ENCODE results near the gene CD2AP.
"Not testable (repeated sequence)": the region's sequence is repeated elsewhere in the genome, so short reads cannot be mapped to it uniquely, and the experiment has no call there.

The CD2AP gene, protein sequence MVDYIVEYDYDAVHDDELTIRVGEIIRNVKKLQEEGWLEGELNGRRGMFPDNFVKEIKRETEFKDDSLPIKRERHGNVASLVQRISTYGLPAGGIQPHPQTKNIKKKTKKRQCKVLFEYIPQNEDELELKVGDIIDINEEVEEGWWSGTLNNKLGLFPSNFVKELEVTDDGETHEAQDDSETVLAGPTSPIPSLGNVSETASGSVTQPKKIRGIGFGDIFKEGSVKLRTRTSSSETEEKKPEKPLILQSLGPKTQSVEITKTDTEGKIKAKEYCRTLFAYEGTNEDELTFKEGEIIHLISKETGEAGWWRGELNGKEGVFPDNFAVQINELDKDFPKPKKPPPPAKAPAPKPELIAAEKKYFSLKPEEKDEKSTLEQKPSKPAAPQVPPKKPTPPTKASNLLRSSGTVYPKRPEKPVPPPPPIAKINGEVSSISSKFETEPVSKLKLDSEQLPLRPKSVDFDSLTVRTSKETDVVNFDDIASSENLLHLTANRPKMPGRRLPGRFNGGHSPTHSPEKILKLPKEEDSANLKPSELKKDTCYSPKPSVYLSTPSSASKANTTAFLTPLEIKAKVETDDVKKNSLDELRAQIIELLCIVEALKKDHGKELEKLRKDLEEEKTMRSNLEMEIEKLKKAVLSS

DNA sequence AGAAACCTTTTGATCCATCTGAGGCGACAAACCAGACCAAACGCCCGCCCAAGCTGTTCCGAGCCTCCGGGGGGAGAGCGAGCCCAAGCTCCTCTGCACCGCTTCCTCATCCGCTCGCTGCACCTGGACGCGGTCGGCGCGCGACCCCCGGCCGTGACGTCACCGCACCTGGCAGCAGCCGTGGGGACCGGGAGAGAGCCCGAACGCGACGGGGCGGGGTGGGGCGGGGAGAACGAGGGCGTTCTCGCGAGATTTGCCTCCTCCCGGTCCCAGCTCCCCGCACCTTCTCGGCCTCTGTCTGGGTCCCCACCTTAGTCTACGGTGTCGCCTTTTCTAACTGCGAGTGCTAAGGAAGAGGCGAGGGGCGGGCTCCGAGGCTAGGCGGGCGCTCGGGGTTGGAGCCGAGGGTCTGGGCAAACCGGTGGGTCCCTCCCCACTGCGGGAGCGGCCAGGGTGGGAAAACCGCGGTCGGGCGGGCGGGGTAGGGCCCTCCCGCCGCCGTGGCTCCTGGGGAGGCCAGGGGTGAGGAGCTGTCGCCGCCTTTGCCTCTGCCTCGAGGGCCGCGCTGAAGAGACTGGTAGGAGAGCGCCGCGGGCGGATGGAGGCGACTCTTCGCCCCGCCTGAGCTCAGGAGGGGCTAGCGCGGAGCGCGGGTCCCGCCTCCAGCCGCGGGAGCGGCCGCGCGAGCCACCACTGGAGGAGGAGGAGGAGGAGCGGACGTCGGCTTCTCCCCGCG lies at the start of gene CD2AP:
TSS of gene CD2AP (plus strand) at position 293 of the 736 bp plus-strand sequence. CDS start 456 bp downstream, outside the sequence.
- no peak for DNase-seq (ENCODE audit: low read depth, low spot score)

DNA sequence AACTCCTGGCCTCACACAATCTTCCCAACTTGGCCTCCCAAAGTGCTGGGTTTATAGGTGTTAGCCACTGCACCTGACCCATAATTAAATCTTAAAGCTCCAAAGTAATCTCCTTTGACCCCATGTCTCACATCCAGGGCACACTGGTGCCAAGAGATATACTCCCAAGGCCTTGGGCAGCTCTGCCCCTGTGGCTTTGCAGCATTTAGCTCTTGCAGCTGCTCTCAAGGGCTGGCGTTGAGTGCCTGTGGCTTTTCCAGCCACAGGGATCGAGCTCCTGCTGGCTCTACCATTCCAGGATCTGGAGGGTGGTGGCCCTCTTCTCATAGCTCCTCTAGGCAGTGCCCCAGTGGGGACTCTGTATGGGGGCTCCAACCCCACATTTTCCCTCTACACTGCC lies 49.3 kb upstream of the CD2AP start:
- no peak for DNase-seq (ENCODE audit: low read depth, low spot score)

DNA sequence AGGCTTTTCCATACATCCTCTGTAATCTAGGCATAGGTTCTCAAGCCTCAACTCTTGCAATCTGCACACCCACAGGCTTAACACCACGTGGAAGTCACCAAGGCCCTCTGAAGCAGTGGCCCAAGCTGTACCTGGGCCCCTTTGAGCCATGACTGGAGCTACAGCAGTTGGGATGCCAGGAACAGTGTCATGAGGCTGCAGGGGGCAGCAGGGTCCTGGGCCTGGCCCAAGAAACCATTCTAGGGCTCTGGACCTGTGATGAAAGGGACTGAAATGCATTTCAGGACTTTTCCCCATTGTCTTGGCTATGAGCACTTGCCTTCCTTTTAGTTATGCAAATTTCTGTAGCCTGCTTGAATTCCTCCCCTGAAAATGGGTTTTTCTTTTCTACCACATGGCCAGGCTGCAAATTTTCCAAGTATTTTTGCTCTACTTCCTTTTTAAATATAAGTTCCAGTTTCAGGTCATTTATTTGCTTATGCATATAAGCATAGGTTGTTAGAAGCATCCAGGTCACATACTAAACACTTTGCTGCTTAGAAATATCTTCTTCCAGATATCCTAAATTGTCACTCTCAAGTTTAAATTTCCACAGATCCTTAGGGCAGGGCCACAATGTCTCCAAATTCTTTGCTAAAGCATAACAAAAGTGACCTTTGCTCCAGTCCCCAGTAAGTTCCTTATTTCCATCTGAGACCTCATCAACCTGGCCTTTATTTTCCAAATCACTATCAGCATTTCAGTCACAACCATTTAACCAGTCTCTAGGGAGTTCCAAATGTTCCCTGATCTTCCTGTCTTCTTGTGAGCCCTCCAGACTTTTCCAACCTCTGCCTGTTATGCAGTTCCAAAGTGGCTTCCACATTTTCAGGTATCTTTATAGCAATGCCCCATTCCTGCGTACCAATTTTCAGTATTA lies 48.6 kb upstream of the CD2AP start:
- no peak for DNase-seq (ENCODE audit: low read depth, low spot score)

DNA sequence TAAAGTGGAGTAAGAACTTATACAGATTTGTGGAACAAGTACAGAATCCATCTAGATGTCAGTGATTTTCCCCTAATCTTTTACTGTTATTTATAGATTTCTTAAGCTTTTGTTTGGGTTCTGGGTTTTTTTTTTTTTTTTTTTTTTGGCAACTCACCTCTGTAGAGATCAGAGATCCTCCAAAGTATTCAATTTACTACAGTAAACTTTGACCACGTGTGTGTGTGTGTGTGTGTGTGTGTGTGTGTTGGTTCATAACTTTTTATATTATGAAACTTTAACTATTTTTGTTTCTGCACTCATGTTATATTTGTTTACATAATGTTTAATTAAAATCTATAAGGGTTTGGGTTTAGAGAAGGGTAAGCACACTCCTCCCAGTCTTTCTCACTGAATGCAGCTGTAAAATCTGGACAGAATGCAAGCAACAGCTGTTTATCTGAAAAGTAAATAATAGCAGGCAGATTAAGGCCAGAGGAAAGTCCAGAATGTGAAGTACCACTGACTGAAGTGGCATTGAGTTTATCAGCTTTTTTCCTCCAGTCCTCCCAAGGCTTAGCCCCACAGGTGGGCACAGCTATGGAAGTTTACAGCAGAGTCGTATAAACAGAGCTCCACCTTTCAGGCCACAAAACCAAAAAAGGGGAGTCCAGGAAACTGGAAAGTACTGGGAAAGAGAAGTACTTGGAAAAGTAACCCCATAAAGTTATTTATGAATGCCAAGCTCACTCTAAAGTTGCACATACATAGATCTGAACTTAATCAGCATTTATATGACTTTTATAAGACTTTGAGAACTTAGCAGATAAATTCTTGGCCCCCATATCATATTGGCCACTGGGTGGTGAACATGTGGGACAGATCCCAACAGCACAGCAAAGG lies 43.0 kb upstream of the CD2AP start:
- no peak for DNase-seq (ENCODE audit: low read depth, low spot score)

DNA sequence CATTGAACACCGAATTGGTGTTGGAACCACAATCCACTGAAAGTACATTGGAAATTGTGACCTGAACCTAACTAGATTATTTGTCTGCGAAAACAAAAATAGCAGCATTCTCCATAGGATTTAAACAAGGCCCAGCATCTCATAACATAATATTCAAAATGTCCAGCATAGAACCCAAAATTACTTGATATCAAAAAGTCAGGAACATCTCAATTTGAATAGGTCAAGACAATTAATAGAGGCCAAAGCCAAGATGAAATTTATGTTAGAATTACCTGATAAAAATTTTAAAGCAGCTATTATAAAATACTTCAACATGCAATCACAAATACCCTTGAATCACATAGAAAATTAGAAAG lies 42.4 kb upstream of the CD2AP start:
- DNase-seq (ENCODE audit: low read depth, low spot score) = no peak

DNA sequence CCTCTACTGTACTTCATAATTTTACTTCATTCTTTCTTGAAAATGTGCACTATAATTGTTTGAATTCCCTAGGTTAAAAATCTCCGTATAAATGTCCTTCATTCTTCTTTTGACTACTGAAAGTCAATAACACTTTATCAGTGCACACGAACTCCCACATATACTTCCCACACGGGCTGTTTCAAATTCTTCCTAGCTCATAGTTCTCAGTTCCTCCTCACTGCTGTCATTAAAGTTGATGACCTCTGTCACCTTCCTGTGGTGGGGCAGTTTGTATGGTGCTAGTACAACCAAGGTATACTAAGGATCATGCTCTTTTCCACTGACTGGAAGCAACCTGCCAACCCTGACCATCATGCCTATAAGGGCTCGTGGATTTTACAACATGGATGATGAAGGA lies 40.0 kb upstream of the CD2AP start:
- no peak for DNase-seq (ENCODE audit: low read depth, low spot score)

DNA sequence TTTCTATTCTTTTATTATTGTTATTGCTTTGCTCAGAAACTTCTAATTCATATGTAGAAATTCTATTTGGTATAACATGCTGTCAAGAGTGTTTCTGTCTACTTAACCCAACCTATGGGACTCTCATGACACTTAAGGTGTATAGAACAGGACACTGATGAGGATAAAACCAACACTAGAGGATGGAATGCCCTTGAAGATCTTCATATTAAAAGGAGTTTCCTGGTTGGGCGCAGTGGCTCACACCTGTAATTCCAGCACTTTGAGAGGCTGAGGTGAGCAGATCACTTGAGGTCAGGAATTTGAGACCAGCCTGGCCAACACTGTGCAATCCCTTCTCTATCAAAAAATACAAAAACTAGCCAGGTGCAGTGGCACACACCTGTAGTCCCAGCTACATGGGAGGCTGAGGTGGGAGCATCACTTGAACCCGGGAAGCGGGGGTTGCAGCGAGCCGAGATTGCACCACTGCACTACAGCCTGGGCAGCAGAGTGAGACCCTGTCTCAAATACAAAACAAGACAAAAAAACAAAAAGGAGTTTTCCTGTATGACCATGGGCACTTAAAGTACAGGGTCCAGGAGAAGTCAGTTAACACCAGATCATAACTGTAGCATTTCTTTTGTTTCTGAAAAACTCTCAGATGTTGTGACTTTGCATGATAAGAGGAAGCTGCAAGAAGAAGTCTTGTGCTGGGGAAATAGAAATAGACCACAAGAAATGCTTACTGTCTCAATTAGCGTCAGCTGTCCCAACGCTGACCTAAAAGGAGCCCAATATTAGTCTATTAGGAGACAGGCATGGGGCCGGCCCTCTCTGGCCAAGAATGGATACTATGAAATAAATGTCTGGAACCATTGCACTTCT lies 38.9 kb upstream of the CD2AP start:
- DNase-seq (ENCODE audit: low read depth, low spot score) = no peak

DNA sequence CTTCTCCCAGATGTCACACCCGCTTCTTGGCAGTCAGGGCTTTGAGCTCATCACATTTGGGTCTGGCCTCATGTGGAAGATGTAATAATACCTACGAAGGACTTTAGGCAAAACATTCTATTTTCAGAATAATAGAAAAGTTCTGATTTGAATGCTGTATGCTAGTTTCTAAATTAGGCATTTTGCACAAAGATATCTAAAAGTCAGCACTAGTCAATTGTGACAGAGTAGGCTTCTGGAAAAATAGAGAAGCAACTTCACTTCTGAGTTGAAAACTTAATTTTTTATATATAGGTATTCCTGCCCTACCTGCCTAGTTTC lies 38.3 kb upstream of the CD2AP start:
- no peak for DNase-seq (ENCODE audit: low read depth, low spot score)

DNA sequence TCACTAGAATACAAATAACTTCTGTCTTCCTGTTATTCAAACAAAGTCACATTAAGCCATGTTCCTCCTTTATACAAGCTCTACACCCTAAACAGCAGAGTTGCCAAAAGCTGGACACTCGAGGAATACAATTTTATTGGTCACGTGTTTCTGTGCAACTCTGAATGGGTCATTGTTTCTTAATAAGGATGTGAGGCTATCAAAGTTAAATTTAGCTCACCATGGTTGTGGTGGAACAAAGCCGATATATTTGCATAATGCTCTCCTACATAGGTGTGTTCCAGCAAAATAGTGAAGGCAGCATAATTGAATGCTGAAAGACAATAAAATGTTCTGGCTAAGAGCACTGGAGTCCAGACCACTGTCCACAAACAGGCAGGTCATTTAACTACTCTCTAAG lies 36.9 kb upstream of the CD2AP start:
- no peak for DNase-seq (ENCODE audit: low read depth, low spot score)

DNA sequence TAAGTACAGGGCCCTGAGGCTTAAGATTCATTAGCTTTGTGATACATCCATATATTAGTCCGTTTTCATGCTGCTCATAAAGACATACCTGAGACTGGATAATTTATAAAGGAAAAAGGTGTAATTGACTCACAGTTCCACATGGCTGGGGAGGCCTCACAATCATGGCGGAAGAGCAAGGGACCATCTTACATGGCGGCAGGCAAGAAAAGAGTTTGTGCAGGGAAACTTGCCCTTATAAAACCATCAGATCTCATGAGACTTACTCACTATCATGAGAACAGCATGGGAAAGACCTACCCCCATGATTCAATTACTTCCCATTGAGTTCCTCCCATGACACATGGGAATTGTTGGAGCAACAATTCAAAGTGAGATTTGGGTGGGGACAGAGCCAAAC lies 32.6 kb upstream of the CD2AP start:
- DNase-seq (ENCODE audit: low read depth, low spot score) = not testable (repeated sequence)

DNA sequence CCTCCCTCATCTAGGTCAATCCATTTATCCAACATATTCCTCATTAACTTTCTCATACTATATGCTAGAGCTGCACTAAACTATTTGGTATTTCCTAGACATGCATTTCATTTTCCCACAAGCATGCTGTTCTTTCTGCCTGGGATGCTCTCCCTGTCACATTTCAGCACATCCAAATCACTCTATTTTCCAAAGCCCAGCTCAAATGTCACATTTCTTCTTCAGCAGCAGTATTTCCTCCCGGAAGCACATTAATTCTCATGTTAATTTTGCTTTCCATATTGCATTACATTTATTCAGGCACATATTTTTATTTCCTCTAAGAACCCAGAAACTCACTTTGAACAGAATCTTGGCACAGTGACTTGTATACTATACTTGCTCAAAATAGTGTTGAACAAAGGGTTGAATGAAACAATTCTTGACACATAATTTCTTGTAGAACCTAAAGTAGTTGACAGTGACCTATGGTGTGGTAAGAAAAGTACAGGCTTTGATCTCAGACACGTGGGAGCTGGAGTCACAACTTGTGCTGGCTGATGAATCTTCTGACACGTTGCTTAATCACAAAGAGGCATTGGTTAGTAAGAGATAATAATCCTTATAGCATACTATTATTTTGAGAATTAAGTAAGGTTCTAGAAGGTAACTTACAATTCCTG lies 30.8 kb upstream of the CD2AP start:
- no peak for DNase-seq (ENCODE audit: low read depth, low spot score)

DNA sequence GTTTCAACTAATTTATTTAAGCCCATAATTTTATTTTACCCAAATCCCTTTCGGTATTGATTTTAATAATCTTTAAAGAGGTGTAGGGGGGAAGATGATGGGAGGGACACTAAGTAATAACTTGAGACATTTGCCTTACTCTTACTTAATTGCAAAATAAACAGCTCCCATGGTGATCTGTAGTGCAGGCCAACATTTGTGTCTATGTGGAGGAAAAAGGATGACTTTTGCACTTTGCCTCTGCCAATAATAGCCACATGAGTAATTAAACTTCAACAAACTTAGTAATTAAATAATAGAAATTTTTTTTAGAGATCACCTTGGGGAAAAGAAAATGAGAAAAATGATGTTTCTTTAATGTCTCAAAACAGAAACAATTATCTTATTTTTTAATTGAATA lies 29.9 kb upstream of the CD2AP start:
- no peak for DNase-seq (ENCODE audit: low read depth, low spot score)

DNA sequence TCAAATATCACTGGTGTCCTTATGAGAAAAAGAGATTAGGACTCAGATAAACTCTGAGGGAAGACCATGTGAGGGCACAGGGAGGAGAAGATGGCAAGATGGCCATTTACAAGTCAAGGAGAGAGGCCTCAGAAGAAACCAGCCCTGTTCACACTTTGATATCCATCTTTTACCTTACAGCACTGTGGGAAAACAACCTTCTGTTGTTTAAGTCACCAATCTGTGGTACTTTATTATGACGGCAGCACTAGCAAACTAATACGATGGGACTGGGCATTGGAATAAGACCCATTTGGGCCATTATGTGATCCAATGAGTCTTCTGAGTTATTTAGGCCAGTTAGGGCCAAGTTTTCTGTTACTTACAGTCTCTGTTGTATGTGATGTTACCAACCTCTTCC lies 26.4 kb upstream of the CD2AP start:
- no peak for DNase-seq (ENCODE audit: low read depth, low spot score)

DNA sequence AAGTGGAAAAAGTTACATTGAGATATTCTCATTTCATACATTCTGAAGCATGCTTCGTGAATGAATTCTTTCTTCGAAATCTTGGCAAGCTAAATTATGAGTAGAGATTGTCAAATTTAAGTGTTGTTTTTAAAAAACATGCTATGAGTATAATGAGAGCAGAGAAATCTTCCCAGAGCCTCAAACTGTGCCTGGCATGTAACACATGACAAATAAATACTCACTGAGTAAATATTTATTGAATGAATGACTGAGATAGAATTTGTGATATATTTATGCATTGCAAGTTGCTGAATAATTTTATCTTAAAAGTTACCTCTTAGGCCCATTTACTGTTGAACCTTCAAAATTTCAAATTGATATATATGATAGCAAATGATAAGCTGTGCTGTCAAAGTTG lies 24.7 kb upstream of the CD2AP start:
- DNase-seq (ENCODE audit: low read depth, low spot score) = no peak

DNA sequence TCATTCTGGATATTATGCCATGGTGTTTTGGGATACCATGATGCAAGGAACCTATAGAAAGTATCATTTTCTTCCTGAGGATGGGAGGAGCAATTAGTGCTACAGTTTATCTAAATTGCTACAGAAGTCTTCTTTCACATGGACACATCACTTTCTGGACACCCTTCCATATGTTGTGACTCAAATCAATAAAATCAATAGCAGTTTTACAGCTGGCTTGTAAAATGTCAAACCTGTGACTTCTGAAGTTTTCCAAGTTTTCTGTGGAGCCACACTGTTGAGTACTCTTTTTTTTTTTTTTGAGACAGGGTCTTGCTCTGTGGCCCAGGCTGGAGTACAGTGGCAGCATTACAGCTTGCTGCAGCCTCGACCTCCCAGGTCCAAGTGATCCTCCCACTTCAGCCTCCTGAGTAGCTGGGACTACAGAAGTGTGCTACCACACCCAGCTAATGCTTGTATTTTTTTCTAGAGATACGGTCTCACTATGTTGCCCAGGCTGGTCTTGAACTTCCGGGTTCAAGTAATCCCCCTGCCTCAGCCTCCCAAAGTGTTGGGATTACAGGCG lies 24.1 kb upstream of the CD2AP start:
- no peak for DNase-seq (ENCODE audit: low read depth, low spot score)

DNA sequence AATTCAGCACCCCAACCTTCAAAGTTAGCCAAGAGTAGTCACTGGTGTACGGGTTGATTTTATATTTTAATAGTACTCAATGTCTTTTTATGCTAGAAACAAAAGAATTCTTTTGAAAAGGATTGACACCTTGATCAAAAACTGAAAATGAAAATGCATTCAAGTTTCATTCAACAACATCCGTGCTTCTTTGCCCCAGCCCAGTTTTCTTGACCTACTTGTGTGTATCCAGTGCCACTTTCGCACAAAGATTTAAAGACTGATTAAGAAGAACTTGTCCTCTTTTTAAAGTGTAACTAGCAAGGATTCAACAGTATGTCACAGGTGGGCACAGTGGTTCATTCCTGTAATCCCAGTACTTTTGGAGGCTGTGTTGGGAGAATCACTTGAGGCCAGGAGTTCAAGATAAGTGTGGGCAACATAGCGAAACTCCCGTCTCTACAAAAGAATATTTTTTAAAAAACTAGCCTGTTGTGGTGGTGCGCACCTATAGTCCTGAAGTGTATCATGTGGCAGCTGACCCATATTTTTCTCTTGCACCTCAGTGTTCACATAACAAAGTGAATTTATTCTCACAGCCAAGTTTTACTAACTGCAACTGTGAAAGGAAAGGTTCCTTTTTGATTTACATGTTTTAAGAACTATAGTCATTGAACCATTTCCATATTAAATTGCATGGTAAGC lies 22.7 kb upstream of the CD2AP start:
- DNase-seq (ENCODE audit: low read depth, low spot score) = no peak

DNA sequence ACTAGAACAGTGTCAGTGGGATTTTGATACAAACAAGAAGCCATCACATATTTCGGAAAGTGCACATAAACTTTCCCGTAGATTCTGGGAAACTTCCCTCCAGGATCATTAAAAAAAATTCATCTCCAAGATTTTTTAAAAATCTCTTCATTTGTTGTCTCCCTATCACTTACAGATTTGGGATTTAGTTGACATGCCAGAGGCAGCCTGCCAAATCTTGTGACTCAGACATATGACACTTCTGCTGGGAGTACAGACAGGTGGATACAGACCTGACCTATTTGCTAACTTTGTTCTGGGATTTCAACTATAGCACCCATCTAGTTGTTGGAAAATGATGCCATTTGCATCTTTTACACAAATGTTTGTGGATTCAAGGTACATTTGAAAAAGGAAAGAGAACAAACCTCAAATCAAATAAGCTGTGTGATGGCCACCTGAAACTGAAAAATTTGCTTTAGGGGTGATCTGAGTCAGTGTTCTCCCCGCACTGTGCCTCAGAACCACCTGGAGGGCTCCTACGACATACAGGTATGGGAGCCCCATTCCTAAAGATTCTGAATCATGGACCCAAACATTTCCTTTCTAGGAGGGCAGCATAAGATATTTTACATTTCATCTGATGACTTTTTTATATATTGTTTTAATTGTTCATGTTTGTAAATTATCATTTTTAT lies 21.9 kb upstream of the CD2AP start:
- DNase-seq (ENCODE audit: low read depth, low spot score) = no peak

DNA sequence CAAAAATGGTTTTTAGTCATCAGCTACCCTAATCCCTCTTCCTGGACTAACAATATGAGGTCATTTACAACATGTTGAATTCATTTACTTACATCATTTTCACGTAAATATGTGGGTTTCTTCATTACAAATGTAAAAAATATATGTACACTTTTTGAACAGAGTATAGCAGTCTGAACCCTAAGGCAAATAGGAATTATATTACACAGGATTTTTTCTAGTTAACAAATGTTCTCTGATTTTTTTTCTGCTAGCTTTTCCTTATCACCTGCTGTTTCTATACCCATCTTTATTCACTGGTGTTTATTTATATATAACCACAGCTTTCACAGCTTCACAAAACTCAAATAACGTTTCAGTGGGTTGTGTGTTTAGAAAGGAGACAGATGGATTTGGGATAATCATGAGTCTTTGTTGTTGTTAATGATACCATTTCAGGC lies 21.0 kb upstream of the CD2AP start:
- DNase-seq (ENCODE audit: low read depth, low spot score) = no peak

Data from smooth muscle cell of the brain vasculature (primary cell).